ENCODE data around the gene MPC1L. TPM values are rescaled to one million over a fixed set of nuclear protein-coding genes. Genes with fewer than 3 reads are reported as not detected.
"Not testable (repeated sequence)": the region's sequence is repeated elsewhere in the genome, so short reads cannot be mapped to it uniquely, and the experiment has no call there.

Gene MPC1L
- not detected for total RNA-seq

DNA sequence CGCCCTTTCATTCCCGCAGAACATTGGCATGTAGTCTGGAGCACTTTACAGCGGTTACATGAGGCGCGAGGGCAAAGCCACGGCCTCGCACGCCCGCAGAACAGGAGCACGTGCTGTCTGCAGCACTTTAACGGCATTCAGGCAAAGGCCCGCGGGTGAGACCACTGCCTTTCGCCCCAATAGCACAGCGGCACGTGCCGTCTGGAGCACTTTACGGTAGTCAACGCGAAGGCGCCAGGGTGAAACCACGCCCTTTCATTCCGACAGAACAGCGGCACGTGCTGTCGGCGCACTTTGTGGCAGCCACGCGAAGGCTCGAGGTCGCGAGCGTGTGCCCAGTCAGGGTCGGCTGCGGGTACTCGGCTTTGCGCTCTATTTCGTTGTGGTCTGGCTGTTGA, at the start of gene MPC1L:
Gene MPC1L (plus strand): TSS at position 290 of the 398 bp plus-strand sequence. CDS start 138 bp downstream, outside the sequence.
- TF ChIP-seq, protein P1, sequence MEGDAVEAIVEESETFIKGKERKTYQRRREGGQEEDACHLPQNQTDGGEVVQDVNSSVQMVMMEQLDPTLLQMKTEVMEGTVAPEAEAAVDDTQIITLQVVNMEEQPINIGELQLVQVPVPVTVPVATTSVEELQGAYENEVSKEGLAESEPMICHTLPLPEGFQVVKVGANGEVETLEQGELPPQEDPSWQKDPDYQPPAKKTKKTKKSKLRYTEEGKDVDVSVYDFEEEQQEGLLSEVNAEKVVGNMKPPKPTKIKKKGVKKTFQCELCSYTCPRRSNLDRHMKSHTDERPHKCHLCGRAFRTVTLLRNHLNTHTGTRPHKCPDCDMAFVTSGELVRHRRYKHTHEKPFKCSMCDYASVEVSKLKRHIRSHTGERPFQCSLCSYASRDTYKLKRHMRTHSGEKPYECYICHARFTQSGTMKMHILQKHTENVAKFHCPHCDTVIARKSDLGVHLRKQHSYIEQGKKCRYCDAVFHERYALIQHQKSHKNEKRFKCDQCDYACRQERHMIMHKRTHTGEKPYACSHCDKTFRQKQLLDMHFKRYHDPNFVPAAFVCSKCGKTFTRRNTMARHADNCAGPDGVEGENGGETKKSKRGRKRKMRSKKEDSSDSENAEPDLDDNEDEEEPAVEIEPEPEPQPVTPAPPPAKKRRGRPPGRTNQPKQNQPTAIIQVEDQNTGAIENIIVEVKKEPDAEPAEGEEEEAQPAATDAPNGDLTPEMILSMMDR (IDR thresholded peaks at IDR 0.05), result no peak
- no peak for TF ChIP-seq POLR2A (IDR thresholded peaks at IDR 0.05)
- no peak for TF ChIP-seq POLR2AphosphoS5 (IDR thresholded peaks at IDR 0.05)
- TF ChIP-seq EP300 (IDR thresholded peaks at IDR 0.05), result no peak
- Histone ChIP-seq H3K27ac (no peak within 1 kb of the TSS), H3K36me3 (peaks cover 0 to 12% of the 10 kb centered on the region in 2 donors), H3K4me3 (no peak within 1 kb of the TSS), H3K27me3 (no peaks in the 10 kb centered on the region), H3K4me1 (no peaks in the 10 kb centered on the region), H3K9me3 (no peaks in the 10 kb centered on the region)
- 89% methylated on average over 24 of the region's 38 CpGs; no CpG with 5 or more reads in 1 of the 2 donors for WGBS, 2 donors (ENCODE audit: low coverage in 1 of 2)
- no peak for ATAC-seq

DNA sequence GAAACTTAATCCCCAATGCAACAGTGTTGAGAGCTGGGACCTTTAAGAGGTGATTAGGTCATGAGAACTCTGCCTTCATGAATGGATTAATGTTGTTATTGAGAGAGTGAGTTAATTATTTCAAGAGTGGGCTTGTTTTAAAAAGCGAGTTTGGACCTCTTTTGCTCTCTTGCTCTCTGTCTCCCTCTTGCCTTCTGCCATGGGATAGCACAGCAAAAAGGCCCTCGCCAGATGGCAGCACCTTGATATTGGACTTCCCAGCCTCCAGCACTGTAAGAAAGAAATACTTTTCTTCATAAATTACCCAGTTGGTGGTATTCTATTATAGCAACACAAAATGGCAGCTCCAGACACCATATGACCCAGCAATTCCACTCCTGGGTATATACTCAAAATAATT, 49.5 kb upstream of the MPC1L start:
- H3K9me3 ChIP-seq, result no peaks in the 10 kb centered on the region
- no peaks in the 10 kb centered on the region for H3K27me3 ChIP-seq
- no peak overlapping the region for H3K4me3 ChIP-seq
- TF ChIP-seq, protein P1 (IDR thresholded peaks at IDR 0.05), result peak in 1 of 4 experiments; percentile 23
- TF ChIP-seq POLR2AphosphoS5 (IDR thresholded peaks at IDR 0.05) (no peak), POLR2A (IDR thresholded peaks at IDR 0.05) (no peak), EP300 (IDR thresholded peaks at IDR 0.05) (no peak)
- no peaks in the 10 kb centered on the region for H3K4me1 ChIP-seq
- no peak for ATAC-seq
- H3K27ac ChIP-seq, result no peak overlapping the region
- WGBS, 2 donors (ENCODE audit: low coverage in 1 of 2), result 67 to 83% methylated on average over 1 of the region's 2 CpGs
- no peaks in the 10 kb centered on the region for H3K36me3 ChIP-seq

DNA sequence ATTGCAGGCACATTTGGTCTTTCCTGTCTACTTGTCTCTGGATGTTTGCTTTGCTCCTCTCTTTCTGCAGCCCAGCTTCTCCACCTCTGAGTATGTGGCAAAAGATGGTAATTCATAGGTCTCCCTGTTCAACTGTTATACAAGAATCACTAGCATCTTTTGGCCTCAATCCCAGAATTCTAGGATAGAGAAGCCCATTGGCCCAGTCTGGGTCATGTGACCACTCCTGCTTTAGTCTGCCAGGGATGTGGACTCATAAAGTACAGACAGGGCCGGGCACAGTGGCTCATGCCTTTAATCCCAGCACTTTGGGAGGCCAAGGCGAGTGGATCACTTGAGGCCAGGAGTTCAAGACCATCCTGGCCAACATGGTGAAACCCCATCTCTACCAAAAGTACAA, 47.8 kb upstream of the MPC1L start:
- H3K4me3 ChIP-seq, H3K9me3 ChIP-seq, H3K36me3 ChIP-seq, H3K27ac ChIP-seq, ATAC-seq, H3K27me3 ChIP-seq, H3K4me1 ChIP-seq: not testable (repeated sequence)
- WGBS, 2 donors (ENCODE audit: low coverage in 1 of 2), result no CpG with 5 or more reads among the region's 2 CpGs

DNA sequence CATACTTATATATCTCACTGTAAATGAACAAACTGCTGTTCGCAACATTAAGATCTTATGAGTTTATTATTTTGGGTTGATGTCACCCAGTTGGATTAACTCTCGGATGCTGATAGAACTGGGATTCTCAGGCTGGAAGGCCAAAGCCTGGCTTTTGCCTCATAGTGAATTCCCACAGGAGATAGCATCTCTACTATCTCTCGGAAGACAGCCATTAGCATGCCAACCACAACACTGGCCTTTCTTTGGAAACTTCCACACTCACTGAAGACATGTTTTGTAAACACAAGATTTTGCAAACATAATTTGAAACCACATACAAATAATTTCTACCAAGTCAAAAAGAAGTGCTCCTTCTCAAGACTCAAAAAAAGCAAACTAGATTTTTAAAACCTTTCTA, 46.9 kb upstream of the MPC1L start:
- Histone ChIP-seq H3K4me3 (no peak overlapping the region), H3K4me1 (no peaks in the 10 kb centered on the region), H3K9me3 (no peaks in the 10 kb centered on the region), H3K27ac (no peak overlapping the region), H3K36me3 (no peaks in the 10 kb centered on the region), H3K27me3 (no peaks in the 10 kb centered on the region)
- ATAC-seq, result no peak
- TF ChIP-seq POLR2A (IDR thresholded peaks at IDR 0.05) (no peak), POLR2AphosphoS5 (IDR thresholded peaks at IDR 0.05) (no peak), EP300 (IDR thresholded peaks at IDR 0.05) (no peak)
- TF ChIP-seq, protein P1 (IDR thresholded peaks at IDR 0.05), result no peak
- WGBS, 2 donors (ENCODE audit: low coverage in 1 of 2), result 80 to 84% methylated on average over 2 to 3 of the region's 3 CpGs

DNA sequence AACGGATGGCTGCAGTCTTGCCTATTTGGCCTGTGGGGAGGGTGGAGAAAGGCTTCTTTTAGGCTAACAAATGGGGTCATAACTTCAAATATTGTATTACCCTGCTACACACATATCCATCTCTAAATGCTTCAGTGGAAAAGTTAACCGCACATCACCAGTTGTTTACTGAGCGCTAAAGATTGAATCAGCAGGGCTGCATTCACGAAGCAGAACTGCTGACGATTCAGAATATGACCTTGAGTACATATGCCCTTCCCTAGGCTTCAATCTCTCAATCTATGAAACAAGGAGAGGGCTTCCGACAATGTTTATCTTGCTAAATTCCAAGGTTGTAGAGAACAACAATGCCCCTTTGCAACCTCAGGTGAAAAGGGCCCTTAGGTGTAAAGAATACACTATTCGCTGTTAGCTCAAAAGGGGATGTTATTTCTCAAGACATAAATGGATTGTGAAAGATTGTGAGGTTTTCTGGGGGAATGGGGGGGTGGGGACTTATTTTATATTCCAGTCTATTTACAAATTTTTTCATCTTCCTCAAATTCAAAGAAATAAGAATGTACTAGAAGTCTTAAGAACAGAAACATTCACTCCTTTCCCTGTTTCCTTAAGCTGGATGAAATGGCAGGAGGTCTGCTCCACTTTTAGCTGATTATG, 45.1 kb upstream of the MPC1L start:
- 20 to 85% methylated on average over 1 to 7 of the region's 7 CpGs for WGBS, 2 donors (ENCODE audit: low coverage in 1 of 2)
- Histone ChIP-seq H3K27me3 (no peaks in the 10 kb centered on the region), H3K27ac (no peak overlapping the region), H3K9me3 (no peaks in the 10 kb centered on the region), H3K4me1 (peaks cover 0 to 16% (median 5%) of the 10 kb centered on the region in 3 donors), H3K4me3 (no peak overlapping the region), H3K36me3 (no peaks in the 10 kb centered on the region)
- TF ChIP-seq EP300 (IDR thresholded peaks at IDR 0.05) (no peak), POLR2A (IDR thresholded peaks at IDR 0.05) (no peak), POLR2AphosphoS5 (IDR thresholded peaks at IDR 0.05) (no peak)
- TF ChIP-seq, protein P1 (IDR thresholded peaks at IDR 0.05), result no peak
- ATAC-seq, result no peak
